Activated CD8-positive, alpha-beta memory T cell treated with anti-CD3 and anti-CD28 coated beads, Interleukin-2, amount 50 U/mL, for 1 hour (primary cell): ENCODE data around the gene ENOX2.
"Not testable (repeated sequence)": the region's sequence is repeated elsewhere in the genome, so short reads cannot be mapped to it uniquely, and the experiment has no call there.

ENCODE experiments used
- DNase-seq: peaks from one replicate; pipeline ENCODE4 v3.0.0-alpha.2; 2020; ENCODE audit errors: extremely low read depth

Gene ENOX2

GRCh38 chrX:130825525-130825924 is 77.5 kb downstream of the ENOX2 start:
- DNase-seq: no peak

DNA sequence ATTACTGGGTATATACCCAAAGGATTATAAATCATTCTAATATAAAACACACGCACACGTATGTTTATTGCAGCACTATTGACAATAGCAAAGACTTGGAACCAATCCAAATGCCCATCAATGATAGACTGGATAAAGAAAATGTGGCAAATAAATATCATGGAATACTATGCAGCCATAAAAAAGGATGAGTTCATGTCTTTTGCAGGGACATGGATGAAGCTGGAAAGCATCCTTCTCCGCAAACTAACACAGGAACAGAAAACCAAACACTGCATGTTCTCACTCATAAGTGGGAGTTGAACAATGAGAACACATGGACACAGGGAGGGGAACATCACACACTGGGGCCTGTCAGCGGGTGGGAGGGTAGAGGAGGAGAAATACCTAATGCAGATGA is 83.6 kb downstream of the ENOX2 start:
- DNase-seq: not testable (repeated sequence)

DNA sequence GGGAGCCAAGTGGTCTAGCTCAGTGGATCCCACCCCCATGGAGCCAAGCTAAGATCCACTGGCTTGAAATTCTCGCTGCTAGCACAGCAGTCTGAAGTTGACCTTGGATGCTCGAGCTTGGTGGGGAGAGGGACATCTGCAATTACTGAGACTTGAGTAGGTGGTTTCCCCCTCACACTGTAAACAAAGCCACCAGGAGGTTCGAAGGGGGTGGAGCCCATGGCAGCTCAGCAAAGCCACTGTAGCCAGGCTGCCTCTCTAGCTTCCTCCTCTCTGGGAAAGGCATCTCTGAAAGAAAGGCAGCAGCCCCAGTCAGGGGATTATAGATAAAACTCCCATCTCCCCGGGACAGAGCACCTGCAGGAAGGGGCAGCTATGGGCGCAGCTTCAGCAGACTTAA is 89.1 kb downstream of the ENOX2 start:
- not testable (repeated sequence) for DNase-seq

DNA sequence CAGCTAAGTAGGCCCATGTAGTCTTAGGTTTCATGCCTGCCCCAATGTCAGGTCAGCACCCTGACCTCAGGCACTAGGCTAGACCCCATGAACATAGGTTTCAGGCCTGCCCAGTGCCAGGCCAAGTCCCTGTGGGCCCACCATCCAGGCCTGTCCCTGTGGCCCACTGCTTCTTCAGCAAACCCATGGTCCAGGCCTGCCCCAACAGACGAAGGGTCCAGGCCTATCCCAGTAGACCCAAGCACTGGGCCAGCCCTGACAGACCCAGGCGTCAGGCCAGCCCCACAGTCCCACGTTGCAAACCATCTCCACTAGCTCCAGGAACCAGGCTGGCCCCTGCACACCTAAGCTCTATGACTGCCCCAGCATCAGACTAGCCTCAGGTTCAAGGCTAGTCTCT is 92.4 kb downstream of the ENOX2 start:
- no peak for DNase-seq

DNA sequence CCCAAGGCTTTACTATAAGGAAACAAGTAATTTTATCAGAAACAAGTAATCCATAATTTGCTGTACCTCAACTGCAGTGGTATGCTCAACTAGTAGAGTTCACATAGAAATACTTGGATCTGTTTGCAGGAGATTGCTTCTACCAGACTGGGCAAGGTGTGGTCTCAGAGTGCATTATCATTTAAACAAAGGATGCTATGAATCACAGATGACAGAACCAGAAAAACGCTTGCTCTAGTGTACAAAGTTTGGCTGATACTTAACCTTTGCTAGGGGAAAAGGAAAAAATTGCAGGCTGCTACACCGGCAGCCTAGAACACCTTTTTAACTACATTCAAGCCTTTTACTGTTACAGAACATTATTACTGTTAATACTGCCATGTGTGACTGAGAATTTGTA is 97.1 kb downstream of the ENOX2 start:
- DNase-seq: no peak

DNA sequence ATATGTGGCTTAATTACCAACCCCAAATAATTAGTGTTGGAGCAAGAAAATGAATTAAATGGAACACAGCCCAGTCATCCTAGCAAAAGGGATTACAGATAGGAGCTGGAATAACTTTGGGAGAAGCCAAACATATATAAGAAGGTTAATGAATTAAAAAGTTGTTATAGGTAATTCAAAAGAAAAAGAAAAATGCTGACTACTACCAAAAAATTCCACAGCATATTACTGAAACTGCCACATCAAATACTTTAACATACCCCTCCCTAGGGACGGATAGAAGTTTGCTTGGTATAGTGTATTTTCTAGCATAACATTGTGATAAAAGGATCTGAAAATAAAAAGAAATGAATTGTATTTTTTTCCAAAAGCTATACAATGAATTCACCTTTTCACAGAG is 99.5 kb downstream of the ENOX2 start:
- no peak for DNase-seq

- DNase-seq: no peak
Measured at GRCh38 chrX:130801901-130802300, 101.1 kb downstream of the ENOX2 start.

- no peak for DNase-seq
Measured at GRCh38 chrX:130799393-130799792, 103.6 kb downstream of the ENOX2 start.

DNA sequence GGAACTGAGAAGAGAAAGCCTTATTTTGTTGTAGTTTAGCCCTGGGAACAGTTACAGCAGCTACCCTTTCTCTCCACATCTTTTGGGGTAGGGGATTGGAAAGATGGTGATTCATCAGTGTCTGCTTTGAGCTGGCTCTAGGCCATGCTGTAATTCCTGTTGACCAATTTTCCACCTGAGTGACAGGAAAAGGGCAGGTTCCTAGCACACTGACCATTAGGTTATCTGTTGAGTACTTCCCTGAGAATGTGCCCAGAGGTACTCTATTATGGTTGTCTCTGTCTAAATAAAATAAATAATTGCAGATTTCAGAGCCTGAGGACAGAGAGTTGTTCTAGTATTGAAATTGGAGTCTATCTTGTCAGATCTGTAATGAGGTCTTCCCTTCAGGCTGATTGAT is 109.0 kb downstream of the ENOX2 start:
- no peak for DNase-seq

GRCh38 chrX:130791870-130792269 is 111.1 kb downstream of the ENOX2 start:
- not testable (repeated sequence) for DNase-seq

- DNase-seq: no peak
Measured at GRCh38 chrX:130789793-130790192, 113.2 kb downstream of the ENOX2 start.

GRCh38 chrX:130788786-130789581 is 114.0 kb downstream of the ENOX2 start:
- no peak for DNase-seq

DNA sequence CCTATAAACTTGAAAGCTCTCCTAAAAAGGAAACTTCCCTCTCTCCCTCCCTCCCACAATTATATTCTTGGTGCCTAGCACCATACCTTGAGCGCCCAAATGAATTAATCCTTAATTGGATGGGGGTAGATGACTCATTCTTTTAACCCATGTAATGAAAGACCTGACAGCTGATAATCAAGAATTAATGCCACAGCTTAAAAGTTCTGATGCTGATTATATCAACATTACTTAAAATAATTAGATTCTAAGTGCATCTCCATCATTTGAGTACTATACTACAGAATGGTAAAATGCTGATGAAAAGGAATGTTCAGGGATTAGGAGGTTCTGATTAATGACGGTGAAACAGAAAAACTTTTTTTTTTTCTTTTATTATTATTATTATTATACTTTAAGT is 117.0 kb downstream of the ENOX2 start:
- DNase-seq: no peak

DNA sequence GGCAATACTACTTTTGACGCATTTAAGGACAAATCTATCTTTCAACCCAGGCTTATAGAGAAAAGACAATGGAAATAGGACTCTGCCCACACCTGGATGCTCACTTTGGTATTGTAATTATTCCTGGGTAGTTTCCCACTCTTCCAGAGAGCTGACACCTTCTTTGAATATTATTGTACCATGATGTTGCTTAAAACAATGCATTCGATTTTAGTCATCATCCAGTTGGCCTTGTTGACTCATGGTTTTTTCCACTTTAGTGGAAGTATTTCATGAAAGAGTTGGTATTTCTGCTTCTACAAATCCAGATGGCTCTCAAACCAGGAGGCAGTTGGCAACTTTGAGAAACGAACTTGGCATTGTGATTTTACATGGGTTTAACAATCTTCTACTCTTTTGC is 124.2 kb downstream of the ENOX2 start:
- no peak for DNase-seq

DNA sequence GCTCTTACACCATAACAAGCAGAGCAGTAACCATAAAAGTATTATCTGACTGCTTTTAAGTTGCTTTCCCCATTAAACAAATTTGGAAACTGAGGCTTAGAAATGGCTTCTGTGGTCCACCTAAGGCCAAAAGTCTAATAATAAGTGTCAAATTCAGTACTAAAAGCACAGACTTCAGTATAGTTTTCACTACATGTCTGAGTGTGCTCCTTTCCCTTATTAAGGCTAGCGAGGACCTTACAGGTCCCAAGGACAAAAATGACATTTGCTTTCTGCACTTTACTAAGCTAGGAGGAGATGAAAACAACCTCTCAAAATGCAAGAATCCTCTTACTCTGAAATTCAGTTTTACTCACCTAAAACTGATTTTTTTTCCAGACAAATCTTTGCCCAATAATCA is 127.2 kb downstream of the ENOX2 start:
- DNase-seq: no peak

DNA sequence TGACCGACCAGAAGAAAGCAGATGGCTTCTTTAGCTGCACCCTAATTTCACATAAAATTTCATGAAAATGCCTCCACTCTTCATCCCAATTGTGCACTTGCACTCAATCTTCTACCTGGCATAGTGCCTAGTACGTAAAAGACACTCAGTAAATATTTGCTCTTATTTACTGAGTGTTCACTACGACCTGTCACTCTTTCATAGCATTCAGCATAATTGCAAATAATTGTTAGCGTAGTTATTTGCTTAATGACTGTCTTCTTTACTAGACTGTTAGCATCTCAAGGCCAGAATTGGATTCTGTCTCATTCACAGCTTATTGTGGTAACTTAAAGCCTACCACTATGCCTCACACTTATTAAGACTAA is 130.2 kb downstream of the ENOX2 start:
- no peak for DNase-seq

GRCh38 chrX:130772105-130772775 is 130.8 kb downstream of the ENOX2 start:
- DNase-seq: no peak

GRCh38 chrX:130771648-130772047 is 131.4 kb downstream of the ENOX2 start:
- DNase-seq: no peak

GRCh38 chrX:130771230-130771629 is 131.8 kb downstream of the ENOX2 start:
- DNase-seq: no peak

GRCh38 chrX:130770615-130771014 is 132.4 kb downstream of the ENOX2 start:
- DNase-seq: no peak

DNA sequence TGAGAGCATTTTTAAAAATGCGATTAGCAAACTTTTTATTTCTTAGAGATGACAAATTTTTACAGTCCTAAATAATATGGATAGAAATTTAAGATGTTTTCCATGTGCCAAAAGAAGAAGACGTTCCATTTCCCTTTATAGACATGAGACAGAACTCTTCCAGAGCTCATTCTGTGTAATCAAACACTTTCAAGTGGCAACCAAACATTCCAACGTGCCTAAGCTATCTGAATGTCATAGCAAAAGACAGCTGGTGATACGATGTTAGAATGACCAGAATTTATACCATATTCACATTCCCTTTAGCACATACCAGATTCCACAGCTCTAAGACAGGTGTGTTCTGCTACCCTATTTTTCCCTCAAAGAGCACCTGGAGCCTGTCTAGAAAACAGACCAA is 133.2 kb downstream of the ENOX2 start:
- DNase-seq: no peak

DNA sequence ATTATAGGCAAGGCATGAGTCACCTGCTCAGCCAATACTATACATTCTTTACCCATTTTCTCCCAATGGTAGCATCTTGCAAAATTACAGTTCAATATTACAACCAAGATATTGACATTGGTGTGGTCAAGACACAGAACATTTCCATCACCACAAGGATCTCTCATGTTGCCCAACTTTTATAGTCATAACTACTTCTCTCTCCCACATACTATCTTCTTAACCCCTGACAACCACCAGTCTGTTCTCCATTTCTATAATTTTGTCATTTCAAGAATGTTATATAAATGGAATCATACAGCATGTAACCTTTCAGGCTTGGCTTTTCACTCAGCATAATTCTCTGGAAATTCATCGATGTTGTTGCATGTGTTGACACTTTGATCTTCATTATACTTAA is 144.9 kb downstream of the ENOX2 start:
- DNase-seq: no peak

DNA sequence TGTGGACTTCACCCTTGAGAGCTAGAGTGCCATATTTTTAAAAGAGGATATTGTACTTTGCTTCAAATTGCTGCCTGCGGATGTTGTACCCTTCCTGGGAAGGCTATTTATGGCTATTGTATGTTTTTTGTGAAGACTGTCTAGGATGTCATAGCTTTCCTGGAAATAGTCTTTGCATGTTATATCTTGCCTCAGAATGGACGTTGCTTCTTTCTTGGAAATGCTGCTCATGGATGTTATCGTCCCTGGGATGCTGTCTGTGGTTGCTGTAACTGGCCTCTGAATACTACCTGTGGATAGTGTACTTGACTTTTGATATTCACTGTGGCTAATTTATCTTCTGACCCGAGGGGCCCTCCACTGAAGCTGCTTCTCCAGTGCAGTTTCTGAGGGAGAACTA is 146.8 kb downstream of the ENOX2 start:
- no peak for DNase-seq

GRCh38 chrX:130754353-130754752 is 148.7 kb downstream of the ENOX2 start:
- no peak for DNase-seq
